ENCODE results near the gene FOS.

The FOS gene

DNA sequence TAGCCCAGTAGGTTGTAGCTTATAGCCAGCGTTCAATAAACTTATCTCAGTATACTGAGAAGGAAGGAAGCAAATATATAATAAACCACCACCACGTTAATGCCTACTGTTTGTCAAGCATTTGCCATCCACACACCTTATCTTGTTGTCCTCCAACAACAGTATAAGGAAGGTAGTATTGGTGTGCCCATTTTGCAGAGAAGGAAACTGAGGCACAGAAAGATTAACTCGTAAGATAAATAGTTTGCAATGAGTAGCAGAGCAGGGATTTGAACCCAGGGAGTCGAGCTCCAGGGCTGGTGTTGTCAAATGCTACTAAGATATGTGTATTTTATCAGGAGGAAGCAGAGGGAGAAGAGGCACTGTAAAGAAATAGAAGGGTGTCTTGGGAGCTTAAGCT lies 27.8 kb upstream of the FOS start:
- no peak for DNase-seq (ENCODE audit: low read depth)

DNA sequence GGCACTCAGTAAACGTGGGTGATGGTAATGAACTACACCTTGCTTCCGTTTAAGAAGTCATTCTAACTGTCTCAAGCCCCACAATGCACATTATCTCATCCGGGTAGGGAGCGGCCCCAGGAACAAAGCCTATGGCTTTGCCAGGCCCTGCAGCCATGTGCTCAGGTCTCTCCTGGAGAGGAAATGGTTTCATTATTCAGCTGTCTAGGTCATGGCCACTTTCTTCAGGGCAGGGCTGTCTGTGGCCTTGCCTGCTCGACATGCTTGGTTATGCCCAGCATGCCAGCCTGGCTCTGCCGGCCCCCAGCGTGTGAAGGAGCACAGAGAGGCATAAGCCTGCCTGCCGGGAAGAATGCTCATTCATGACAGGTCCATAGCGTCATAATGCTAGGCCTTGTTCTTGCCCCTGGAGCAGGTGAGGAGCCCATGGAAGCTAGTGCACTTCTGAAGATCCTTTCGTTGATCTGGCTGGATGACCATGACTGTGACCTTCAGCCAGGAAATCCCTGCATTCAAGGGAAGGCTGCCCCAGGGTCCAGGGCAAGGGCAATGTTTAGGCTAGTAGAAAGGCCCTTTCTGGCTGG lies 26.3 kb upstream of the FOS start:
- DNase-seq (ENCODE audit: low read depth), result no peak

DNA sequence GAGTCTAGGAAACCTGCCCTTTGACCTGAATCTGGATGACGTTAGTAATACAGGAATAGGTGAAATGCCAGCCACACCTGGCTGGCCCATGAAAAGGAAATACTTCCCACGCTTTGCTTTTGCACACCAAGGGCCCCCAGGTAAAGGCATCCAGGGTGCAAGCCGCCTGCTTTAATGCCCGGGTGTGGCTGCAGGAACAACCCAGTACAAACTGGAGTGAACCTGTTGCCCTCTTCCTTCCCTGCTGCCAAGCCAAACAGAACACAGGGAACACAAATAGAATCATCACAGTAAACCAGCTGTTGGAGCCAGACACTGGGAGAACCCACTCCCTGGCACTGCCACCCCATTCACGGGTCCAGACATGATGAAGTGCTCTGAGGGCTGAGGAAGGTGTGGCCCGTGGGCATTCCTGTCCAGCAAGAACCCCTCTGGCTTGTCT lies 24.2 kb upstream of the FOS start:
- no peak for DNase-seq (ENCODE audit: low read depth)

DNA sequence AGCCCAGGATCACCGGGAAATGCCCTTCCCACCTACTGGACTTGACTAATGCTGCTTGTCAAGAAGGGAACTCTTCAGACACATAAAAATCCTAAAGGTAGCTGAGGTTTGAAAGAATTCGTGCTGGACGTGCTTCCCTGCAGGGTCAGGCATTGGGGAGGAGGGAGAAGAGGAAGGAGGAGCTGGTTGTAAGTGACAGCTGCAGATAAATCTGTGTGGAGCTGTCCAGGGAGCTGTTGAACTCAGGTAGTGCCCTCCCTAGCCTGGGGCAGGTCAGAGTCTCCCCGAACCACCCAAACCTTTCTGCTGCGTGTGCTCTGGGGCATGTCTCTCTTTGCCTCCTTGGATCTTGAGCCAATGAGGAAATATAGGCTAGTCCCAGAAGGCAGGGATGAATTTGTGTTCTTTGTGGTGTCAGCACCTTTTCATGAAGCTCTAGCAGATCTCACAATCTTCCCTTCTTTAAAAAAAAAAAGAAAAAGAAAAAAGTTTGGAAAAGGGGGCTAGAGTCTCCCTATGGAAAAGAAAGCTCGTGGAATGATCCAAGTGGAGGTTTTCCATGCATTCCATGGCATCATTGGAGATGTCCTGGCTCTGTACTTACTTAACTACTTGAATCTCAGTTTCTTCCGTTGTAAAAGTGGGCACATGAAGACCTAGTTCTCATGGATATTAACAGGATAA lies 23.6 kb upstream of the FOS start:
- DNase-seq (ENCODE audit: low read depth), result no peak

GRCh38 chr14:75258079-75258802 lies 20.4 kb upstream of the FOS start:
- DNase-seq (ENCODE audit: low read depth), result no peak

DNA sequence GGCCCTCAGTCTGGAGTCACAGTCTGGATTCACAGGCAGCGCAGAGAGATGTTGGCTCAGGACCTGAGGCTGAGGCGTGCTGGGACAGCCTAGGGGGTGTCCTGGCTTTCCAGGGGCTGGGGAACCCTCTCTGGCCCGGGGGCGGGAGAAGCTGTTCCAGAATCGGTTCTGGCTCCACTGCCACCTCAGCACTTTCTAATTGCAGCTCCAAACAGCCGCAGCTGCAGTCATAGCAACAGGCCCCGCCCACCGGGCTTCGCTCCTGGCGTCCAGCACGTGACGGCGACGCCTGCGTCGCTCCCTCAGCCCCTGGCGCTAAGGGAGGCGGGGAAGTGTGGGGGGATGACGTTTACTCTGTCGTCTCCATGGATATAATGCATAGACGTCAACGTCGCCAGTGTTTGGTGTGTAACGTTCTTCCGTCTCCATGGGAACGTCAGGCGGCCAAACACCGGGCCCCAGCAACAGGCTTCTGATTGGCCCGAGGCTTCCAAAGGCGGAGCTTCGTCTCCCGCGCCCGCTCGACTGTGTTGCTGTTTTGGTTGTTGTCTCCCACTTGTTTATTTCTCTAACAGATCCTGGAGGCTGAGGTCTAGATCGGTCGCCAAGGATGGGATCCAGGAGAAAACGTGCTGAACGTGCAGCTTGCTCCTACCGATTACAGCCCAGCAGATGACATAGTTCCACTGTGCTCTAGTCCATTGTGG lies 19.7 kb upstream of the FOS start:
- DNase-seq (ENCODE audit: low read depth), result peak; percentile 99

- no peak for DNase-seq (ENCODE audit: low read depth)
These were observed 19.1 kb upstream of the FOS start for GRCh38 chr14:75259510-75259855.

DNA sequence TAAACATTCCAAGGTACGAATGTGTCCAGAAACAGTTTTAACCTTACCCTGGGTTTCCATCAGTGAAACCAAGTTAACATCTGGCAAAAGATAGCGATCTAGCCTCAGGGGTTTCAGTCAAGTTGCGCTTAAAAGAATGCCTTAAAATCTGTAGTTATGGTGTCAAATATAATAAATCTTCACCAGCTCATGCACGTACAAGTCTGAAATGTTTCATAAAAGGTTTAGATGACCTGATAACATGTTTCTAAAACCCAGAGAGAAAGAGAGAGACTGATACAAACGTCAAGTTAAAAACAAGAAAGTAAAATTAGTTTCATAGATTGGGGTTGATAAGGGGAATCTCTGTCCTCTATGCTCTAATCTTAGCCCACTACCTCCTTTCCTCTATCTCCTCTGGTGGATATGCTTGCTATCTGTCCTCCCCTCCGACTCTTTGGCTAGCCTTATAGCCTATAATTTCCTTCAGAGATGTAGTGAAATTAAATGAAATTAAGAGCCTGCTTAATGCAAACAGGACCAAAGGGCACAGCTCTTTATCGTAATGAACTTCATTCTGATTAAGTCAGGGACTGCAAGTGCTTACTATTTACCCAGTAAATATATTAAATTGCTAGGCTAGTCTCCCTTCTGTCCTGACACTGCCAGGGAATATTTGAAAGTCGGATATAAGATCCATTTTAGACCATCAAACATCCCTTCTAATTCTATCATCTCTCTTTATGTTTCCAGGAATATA lies 18.4 kb upstream of the FOS start:
- DNase-seq (ENCODE audit: low read depth), result no peak

GRCh38 chr14:75261820-75262219 lies 16.8 kb upstream of the FOS start:
- DNase-seq (ENCODE audit: low read depth), result no peak

DNA sequence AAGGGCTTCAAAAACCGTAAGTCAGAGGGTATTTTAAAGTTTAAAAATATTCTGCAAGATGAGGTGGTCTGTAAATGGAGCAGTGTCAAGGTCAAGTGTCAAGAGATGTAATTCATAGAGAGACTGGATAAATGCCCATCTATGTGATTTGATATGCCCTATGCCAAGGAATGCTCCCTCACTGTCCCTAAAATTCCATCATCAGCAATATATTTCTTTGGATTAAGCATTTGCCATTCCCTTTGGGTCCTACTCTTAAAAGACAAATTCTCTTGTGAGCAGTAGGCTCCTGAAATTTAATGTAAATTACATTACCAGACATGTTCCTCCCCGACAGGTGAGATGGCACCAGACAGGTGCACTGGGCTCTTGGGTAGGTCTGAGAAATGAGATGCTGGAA lies 16.0 kb upstream of the FOS start:
- DNase-seq (ENCODE audit: low read depth), result no peak

- DNase-seq (ENCODE audit: low read depth), result no peak
These were observed 14.6 kb upstream of the FOS start for GRCh38 chr14:75264036-75264435.

- no peak for DNase-seq (ENCODE audit: low read depth)
These were observed 11.4 kb upstream of the FOS start for GRCh38 chr14:75267141-75267721.

- no peak for DNase-seq (ENCODE audit: low read depth)
These were observed 9.7 kb upstream of the FOS start for GRCh38 chr14:75268633-75269550.

DNA sequence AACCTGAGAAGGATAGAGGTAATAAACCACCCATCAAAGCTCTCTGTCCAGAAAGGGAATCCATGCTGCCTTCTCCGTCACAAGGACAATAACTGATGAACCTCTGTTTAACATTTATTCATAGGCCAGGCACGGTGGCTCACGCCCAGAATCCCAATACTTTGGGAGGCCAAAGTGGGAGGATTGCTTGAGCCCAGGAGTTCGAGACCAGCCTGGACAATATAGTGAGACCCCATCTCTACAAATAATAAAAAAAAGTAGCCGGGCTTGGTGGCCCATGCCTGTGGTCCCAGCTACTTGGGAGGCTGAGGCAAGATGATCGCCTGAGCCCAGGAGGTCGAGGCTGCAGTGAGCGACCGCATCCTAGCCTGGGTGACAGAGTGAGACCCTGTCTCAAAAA lies 7.1 kb upstream of the FOS start:
- DNase-seq (ENCODE audit: low read depth), result no peak

DNA sequence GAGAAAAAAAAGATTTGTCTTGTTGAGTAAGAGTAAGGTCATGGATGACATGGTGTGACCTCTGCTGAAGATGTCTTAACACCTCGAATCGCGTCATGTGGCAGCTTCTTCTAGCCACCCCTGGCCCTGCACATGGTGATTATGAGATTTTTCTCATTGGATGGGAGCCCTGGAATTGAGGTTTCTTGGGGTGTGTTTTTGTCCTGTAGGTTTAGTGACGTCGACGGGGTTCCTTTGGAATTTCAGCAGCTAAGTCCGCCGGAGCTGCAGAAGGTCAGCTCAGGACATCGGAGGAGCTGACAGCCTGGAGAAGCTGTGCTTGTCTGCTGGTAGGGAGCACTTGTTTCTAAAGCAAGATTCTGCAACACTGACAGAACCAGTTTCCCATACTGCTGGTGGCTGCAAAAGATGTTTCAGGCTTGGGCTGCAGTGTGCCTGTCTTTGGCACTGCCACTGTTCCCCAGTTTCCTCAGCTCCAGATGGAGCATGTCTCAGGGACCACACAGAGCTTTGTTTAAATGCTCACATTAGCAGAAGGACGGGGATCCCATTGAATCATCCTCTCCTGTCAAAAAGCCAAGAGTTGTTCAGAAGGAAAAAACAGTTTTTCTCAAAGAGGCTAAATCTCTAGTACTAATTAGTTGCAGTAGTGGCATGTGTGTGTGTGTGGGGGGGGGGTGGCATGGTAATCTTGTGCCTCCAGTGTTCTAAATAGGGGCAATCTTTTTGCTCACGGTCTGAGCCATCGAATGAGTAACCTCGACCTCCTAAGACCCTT lies 5.2 kb upstream of the FOS start:
- DNase-seq (ENCODE audit: low read depth), result no peak

DNA sequence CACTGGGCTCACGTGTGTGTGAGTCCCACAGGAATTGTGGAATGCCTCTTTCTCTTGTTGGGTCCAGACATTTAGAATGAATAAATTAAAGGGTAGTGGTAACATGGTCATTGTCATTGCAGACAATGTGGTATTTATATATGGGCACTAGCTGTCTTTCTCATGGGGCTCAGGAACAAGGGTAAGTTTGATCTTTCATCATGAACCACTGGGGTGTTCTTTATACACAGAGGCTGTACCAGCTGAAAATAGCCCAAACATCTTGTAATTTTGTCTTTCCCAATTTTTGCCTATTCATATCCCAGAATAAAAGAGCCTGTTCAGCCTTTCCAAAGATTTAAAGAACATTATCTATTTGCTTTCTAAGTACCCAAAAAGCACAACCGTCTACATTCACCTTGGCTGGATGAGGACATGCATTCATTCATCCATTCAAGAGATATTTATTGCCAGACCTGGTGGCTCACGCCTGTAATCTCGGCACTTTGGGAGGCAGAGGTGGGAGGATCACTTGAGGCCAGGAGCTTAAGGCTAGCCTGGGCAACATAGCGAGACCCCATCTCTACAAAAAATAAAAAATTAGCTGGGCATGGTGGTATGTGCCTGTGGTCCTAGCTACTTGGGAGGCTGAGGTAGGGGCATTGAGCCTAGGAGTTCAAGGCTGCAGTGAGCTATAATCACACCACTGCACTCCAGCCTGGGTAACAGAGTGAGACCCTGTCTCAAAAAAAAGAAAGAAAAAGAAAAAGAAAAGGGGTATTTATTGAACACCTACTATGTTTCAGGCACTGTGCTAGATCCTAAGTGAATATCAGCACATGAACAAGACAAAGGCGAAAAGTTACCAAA lies 4.4 kb upstream of the FOS start:
- DNase-seq (ENCODE audit: low read depth), result no peak

- DNase-seq (ENCODE audit: low read depth), result no peak
These were observed 3.6 kb upstream of the FOS start for GRCh38 chr14:75274899-75275569.

GRCh38 chr14:75275598-75275997 lies 3.0 kb upstream of the FOS start:
- DNase-seq (ENCODE audit: low read depth), result no peak

Measured in stimulated activated CD8-positive, alpha-beta memory T cell treated with anti-CD3 and anti-CD28 coated beads, Interleukin-15, amount 100 ng/mL, for 1 hour (primary cell).